ENCODE results near the gene TMA7. TPM values are rescaled to one million over a fixed set of nuclear protein-coding genes. Genes with fewer than 3 reads are reported as not detected.
A peak's percentile ranks its signal among the peaks of the same experiment; 100 is the strongest.

The TMA7 gene
- total and polyA plus RNA-seq, 9 of the 15 experiments (the other 6 are each of a cell fraction or from before 2014, with no cell fraction given): 209 to 1,003 (median 486) TPM

DNA sequence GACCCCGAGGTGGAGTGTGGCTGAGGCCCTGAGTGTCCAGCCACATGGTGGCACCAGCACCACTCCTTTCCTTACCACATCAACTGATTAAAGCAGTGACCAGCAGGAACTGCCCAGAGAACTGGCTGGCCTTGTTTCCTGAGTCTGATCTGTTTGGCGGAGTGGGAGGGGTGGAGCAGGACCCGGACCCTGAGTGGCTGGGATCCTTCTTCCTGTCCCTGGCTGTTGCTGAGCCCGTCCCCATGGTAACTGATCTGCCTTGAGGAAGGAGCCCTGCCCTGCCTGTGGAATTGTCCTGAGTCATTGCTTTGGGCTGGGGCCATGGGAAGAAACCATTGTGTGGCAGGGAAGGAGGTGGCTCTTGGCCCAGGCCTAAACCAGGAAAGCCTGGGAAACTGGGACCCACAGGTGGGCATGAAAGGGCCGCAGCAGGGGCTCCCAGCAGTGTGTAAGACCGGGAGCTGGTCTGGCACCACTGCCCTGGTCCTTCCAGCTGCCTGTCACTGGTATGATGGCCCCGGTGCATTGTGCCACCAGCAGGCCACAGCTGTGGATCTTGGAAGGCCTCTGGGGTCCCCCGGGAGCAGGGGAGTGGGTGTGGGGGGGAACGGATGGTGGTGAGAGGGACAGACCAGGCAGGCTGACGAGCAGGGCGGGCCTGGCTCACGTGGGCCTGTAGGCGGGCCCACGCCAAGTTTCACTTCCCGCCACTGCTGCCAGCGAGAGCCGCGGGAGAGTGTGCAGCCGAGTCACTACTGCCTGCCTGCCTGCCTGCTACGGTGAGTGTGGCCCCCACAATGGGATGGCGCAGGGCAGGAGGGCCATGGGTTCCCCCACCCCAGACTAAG, 25.7 kb downstream of the TMA7 start (continued):
- TF ChIP-seq, protein P1, sequence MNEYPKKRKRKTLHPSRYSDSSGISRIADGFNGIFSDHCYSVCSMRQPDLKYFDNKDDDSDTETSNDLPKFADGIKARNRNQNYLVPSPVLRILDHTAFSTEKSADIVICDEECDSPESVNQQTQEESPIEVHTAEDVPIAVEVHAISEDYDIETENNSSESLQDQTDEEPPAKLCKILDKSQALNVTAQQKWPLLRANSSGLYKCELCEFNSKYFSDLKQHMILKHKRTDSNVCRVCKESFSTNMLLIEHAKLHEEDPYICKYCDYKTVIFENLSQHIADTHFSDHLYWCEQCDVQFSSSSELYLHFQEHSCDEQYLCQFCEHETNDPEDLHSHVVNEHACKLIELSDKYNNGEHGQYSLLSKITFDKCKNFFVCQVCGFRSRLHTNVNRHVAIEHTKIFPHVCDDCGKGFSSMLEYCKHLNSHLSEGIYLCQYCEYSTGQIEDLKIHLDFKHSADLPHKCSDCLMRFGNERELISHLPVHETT (CRISPR knock-in tag; conservative IDR thresholded peaks at IDR 0.05 in 1 of 2, IDR thresholded peaks at IDR 0.05 in 1 of 2): no peak
- TF ChIP-seq, protein P2, sequence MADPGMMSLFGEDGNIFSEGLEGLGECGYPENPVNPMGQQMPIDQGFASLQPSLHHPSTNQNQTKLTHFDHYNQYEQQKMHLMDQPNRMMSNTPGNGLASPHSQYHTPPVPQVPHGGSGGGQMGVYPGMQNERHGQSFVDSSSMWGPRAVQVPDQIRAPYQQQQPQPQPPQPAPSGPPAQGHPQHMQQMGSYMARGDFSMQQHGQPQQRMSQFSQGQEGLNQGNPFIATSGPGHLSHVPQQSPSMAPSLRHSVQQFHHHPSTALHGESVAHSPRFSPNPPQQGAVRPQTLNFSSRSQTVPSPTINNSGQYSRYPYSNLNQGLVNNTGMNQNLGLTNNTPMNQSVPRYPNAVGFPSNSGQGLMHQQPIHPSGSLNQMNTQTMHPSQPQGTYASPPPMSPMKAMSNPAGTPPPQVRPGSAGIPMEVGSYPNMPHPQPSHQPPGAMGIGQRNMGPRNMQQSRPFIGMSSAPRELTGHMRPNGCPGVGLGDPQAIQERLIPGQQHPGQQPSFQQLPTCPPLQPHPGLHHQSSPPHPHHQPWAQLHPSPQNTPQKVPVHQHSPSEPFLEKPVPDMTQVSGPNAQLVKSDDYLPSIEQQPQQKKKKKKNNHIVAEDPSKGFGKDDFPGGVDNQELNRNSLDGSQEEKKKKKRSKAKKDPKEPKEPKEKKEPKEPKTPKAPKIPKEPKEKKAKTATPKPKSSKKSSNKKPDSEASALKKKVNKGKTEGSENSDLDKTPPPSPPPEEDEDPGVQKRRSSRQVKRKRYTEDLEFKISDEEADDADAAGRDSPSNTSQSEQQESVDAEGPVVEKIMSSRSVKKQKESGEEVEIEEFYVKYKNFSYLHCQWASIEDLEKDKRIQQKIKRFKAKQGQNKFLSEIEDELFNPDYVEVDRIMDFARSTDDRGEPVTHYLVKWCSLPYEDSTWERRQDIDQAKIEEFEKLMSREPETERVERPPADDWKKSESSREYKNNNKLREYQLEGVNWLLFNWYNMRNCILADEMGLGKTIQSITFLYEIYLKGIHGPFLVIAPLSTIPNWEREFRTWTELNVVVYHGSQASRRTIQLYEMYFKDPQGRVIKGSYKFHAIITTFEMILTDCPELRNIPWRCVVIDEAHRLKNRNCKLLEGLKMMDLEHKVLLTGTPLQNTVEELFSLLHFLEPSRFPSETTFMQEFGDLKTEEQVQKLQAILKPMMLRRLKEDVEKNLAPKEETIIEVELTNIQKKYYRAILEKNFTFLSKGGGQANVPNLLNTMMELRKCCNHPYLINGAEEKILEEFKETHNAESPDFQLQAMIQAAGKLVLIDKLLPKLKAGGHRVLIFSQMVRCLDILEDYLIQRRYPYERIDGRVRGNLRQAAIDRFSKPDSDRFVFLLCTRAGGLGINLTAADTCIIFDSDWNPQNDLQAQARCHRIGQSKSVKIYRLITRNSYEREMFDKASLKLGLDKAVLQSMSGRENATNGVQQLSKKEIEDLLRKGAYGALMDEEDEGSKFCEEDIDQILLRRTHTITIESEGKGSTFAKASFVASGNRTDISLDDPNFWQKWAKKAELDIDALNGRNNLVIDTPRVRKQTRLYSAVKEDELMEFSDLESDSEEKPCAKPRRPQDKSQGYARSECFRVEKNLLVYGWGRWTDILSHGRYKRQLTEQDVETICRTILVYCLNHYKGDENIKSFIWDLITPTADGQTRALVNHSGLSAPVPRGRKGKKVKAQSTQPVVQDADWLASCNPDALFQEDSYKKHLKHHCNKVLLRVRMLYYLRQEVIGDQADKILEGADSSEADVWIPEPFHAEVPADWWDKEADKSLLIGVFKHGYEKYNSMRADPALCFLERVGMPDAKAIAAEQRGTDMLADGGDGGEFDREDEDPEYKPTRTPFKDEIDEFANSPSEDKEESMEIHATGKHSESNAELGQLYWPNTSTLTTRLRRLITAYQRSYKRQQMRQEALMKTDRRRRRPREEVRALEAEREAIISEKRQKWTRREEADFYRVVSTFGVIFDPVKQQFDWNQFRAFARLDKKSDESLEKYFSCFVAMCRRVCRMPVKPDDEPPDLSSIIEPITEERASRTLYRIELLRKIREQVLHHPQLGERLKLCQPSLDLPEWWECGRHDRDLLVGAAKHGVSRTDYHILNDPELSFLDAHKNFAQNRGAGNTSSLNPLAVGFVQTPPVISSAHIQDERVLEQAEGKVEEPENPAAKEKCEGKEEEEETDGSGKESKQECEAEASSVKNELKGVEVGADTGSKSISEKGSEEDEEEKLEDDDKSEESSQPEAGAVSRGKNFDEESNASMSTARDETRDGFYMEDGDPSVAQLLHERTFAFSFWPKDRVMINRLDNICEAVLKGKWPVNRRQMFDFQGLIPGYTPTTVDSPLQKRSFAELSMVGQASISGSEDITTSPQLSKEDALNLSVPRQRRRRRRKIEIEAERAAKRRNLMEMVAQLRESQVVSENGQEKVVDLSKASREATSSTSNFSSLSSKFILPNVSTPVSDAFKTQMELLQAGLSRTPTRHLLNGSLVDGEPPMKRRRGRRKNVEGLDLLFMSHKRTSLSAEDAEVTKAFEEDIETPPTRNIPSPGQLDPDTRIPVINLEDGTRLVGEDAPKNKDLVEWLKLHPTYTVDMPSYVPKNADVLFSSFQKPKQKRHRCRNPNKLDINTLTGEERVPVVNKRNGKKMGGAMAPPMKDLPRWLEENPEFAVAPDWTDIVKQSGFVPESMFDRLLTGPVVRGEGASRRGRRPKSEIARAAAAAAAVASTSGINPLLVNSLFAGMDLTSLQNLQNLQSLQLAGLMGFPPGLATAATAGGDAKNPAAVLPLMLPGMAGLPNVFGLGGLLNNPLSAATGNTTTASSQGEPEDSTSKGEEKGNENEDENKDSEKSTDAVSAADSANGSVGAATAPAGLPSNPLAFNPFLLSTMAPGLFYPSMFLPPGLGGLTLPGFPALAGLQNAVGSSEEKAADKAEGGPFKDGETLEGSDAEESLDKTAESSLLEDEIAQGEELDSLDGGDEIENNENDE (IDR thresholded peaks at IDR 0.05; ENCODE audit: low read depth, low read length): no peak
- TF ChIP-seq SREBF1 (IDR thresholded peaks at IDR 0.05; ENCODE audit: borderline replicate concordance, low read depth, low read length) (no peak), PYGO2 (tag; IDR thresholded peaks at IDR 0.05) (no peak), ZNF589 (CRISPR knock-in tag; IDR thresholded peaks at IDR 0.05; ENCODE audit: low read depth) (no peak), RUNX1 (IDR thresholded peaks at IDR 0.05; ENCODE audit: low read depth) (no peak), ZNF239 (CRISPR knock-in tag; IDR thresholded peaks at IDR 0.05) (no peak), ZNF324 (CRISPR knock-in tag; IDR thresholded peaks at IDR 0.05) (no peak), ZNF23 (CRISPR knock-in tag; IDR thresholded peaks at IDR 0.05) (no peak), ZKSCAN1 (IDR thresholded peaks at IDR 0.05; ENCODE audit: low read depth, low read length) (no peak)
- TF ChIP-seq, protein P3, sequence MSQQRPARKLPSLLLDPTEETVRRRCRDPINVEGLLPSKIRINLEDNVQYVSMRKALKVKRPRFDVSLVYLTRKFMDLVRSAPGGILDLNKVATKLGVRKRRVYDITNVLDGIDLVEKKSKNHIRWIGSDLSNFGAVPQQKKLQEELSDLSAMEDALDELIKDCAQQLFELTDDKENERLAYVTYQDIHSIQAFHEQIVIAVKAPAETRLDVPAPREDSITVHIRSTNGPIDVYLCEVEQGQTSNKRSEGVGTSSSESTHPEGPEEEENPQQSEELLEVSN (IDR thresholded peaks at IDR 0.05; ENCODE audit: borderline replicate concordance in 1 of 2, extremely low read depth in 1 of 2, insufficient read depth in 1 of 2, insufficient read length in 1 of 2, low read depth in 1 of 2, low read length in 1 of 2, poor library complexity in 1 of 2, severe bottlenecking in 1 of 2): peak; percentile 29 to 66
- TF ChIP-seq, protein P4, sequence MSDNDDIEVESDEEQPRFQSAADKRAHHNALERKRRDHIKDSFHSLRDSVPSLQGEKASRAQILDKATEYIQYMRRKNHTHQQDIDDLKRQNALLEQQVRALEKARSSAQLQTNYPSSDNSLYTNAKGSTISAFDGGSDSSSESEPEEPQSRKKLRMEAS (CRISPR knock-in tag; IDR thresholded peaks at IDR 0.05): peak; percentile 48

All from K562 (cell line).